ENCODE measurements around the gene ENOX1.

ENOX1 gene

DNA sequence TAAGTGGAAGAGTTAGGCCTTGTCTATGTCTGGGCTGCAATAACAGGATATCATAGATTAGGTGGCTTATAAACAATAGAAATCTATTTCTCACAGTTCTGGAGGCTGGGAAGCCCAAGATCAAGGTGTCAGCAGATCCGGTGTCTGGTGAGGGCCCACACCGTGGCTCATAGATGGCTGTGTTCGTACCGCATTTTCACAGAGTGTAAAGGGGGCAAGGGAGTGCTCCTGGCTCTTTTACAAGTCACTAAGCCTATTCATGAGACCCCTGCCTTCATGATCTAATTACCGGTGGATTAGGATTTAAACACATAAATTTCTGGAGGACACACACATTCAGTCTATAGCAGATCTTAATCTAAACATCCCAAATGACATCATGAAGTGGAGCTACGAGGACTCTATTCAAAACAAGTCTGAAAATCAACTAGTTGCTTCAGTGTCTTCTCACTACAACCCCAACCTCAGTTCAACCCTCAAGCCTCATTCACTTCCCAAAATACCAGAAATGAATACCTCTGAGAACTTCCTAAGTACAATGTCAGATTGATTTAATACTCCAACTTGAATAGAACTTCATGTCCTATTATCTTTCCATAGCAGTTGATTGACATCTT lies 23.5 kb downstream of the ENOX1 start:
- no peak overlapping the region for H3K27ac ChIP-seq
- TF ChIP-seq, protein P1, sequence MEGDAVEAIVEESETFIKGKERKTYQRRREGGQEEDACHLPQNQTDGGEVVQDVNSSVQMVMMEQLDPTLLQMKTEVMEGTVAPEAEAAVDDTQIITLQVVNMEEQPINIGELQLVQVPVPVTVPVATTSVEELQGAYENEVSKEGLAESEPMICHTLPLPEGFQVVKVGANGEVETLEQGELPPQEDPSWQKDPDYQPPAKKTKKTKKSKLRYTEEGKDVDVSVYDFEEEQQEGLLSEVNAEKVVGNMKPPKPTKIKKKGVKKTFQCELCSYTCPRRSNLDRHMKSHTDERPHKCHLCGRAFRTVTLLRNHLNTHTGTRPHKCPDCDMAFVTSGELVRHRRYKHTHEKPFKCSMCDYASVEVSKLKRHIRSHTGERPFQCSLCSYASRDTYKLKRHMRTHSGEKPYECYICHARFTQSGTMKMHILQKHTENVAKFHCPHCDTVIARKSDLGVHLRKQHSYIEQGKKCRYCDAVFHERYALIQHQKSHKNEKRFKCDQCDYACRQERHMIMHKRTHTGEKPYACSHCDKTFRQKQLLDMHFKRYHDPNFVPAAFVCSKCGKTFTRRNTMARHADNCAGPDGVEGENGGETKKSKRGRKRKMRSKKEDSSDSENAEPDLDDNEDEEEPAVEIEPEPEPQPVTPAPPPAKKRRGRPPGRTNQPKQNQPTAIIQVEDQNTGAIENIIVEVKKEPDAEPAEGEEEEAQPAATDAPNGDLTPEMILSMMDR (IDR thresholded peaks at IDR 0.05): no peak
- TF ChIP-seq ZFX (IDR thresholded peaks at IDR 0.05; ENCODE audit: borderline replicate concordance): no peak

DNA sequence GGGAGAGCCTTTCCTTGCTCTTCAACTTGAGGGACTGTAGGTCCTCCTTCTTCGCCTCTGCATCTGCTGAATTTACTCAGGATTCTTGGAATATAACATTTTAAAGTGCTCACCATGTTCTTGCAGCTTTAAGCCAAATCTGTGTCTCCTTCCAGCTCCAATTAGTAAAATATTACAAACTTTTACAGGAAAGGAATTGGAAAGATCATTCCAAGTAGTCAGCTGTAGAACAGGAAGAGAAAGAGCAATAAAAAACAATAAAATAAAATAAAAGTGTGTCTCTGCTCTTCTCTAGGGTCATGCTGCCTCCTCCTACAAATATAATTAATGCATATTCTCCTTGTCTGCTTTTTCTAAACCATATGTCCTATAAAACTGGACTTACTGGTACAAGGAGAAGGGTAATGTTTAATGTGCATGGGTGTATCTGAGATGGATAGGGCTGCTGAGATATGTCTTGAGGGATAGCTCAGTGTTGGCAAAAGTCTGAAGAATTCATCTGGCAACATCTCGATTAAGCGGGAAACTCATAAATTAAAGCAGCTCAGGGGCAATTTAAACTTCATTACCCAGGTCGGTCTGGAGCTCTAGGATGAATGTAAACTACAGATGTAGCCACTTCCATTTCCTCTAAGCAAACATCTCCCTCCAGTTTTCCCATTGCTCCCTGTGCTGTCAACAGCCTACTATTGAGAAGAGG lies 25.0 kb downstream of the ENOX1 start:
- no peak for TF ChIP-seq ZFX (IDR thresholded peaks at IDR 0.05; ENCODE audit: borderline replicate concordance)
- TF ChIP-seq, protein P1 (IDR thresholded peaks at IDR 0.05): no peak
- H3K27ac ChIP-seq: no peak overlapping the region

DNA sequence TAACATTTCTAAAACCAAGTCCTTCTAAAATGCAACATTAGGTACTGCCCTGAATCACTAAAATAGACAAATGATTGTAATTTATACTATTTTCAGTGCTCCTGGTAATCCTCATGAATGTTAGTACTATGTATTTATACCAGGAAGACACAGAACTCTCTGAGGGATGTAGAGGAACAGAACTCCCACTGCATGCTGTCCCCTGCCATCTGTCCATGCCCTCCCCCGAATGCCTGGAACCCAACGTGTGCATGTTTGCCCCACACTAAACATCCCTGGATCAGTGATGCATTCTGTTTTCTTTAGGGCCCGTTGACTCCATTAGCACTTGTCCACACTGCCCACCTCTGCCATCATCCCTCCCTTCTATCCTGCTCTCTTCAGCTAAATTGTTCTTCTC lies 26.5 kb downstream of the ENOX1 start:
- no peak for TF ChIP-seq ZFX (IDR thresholded peaks at IDR 0.05; ENCODE audit: borderline replicate concordance)
- TF ChIP-seq, protein P1 (IDR thresholded peaks at IDR 0.05): no peak
- H3K27ac ChIP-seq: no peak overlapping the region

GRCh38 chr13:43758834-43759233 lies 27.9 kb downstream of the ENOX1 start:
- H3K27ac ChIP-seq: no peak overlapping the region
- TF ChIP-seq ZFX (IDR thresholded peaks at IDR 0.05; ENCODE audit: borderline replicate concordance): no peak
- TF ChIP-seq, protein P1 (IDR thresholded peaks at IDR 0.05): no peak

- H3K27ac ChIP-seq: no peak overlapping the region
- no peak for TF ChIP-seq ZFX (IDR thresholded peaks at IDR 0.05; ENCODE audit: borderline replicate concordance)
Observed at GRCh38 chr13:43757266-43757665, 29.5 kb downstream of the ENOX1 start.

- no peak overlapping the region for H3K27ac ChIP-seq
- no peak for TF ChIP-seq ZFX (IDR thresholded peaks at IDR 0.05; ENCODE audit: borderline replicate concordance)
- TF ChIP-seq, protein P1 (IDR thresholded peaks at IDR 0.05): no peak
Observed at GRCh38 chr13:43755844-43756243, 30.9 kb downstream of the ENOX1 start.

GRCh38 chr13:43751624-43752023 lies 35.1 kb downstream of the ENOX1 start:
- no peak for TF ChIP-seq ZFX (IDR thresholded peaks at IDR 0.05; ENCODE audit: borderline replicate concordance)
- TF ChIP-seq, protein P1 (IDR thresholded peaks at IDR 0.05): no peak
- H3K27ac ChIP-seq: no peak overlapping the region
